HG03196 (cell line): ENCODE data around the gene PSAPL1.
"Not testable (repeated sequence)": the region's sequence is repeated elsewhere in the genome, so short reads cannot be mapped to it uniquely, and the experiment has no call there.

Experiments
- ATAC-seq: cut with Tn5 transposase; IDR thresholded peaks from one replicate; pipeline ENCODE4 v1.9.1; 2021; ENCODE audit not compliant: unreplicated experiment

PSAPL1 gene

DNA sequence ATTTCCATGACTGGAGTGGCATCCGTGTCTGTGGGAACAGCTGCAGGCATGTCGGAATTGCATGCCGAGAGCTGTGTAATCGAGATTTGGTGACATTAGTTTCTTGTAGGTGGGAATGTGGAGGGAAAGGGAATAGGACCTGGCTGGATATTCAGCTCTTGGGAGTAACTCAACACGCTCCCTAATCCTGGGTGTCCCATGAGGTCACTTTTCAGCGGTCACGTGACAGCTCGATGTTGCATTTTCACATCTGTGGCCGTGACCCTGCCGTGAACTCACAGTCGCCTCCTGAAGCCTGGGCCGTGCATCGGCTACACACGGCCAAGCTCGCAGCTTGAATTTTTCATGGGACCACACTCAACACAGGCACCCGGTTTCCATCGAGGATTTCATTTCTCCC is 25.8 kb upstream of the PSAPL1 start:
- no peak for ATAC-seq

DNA sequence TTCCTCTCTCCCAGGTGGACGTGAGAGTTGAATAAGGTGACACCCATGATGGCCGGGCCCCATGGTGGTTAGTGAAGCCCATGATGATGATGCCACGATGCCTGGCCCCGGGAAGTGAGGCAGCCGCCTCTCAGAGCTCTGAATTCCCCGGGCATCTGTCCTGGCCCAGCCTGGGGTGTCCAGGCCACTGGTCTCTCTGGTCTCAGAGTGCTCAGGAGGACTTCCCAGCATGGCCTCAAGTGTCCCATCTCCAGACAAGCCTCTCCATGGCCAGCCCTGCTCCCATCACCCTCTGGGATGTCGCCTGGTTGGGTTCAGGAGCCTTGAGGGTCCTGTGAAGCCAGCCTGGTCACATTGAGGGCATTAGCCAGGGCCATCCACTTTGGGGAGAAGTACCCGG is 24.7 kb upstream of the PSAPL1 start:
- no peak for ATAC-seq

DNA sequence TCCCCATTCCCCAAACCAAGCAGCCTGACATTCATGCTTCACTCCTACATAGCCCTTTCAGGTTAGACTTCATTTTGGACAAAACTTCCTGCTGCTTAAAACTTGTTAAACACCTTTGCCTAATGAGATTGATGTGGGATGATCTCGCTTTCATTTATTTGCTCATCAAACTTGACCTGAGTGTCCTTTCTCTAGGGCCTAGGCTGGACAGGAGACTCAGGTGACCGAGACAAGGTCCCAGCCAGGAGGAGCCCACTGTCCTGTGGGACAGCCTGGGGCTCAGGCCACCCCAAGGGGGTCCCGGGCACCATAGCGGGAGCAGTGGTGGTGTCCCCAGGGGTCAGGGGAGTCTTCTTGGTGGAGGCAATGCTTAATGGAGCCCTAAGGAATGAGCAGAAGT is 23.7 kb upstream of the PSAPL1 start:
- no peak for ATAC-seq

DNA sequence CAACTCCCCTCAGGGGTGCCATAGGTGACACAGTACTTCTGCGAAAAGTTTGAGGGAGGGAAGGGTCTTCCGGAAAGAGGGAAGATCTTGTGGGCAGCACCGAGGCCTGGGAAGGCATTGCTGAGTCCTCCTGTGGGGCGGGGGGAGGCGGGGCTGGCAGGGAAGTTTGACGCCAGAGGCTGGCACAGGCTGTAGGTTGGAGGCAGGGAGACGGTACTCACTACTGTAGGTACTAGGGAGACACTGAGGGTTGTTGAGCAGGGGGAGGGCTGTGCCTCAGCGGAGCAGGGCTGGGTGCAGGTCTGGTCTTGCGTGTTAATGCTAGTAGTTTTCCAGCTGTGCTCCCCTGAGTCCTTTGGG is 23.3 kb upstream of the PSAPL1 start:
- ATAC-seq: no peak

DNA sequence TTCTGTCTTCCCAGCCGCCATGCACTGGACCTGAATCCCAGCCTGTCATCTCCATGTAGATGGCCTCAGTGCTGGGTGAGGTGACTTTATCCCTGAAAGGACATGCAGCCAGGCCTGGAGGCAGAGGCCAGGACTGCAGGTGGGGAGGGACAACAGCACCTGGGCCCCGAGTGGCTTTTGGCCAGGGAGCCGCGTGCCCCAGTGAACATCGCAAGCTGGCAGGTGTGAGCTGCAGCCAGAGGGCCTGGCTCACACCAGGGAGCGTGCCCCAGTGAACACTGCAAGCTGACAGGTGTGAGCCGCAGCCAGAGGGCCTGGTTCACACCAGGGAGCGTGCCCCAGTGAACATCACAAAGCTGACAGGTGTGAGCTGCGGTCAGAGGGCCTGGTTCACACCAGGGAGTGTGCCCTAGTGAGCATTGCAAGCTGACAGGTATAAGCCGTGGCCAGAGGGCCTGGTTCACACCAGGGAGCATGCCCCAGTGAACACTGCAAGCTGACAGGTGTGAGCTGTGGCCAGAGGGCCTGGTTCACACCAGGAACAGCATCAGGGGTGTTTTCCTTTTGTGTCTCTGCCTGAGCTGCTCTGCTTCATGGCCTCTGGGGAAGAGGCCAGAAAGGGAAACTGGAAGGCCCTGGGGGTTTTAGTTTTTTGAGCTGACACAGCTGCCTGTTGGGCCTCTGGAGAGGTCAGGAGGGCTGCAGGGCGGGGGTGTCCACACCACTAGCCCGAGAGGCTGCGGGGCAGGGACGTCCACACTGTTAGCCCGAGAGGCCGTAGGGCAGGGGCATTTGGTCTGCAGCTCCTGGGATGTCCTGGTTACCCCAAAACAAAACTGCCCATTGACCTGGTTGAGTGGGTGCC is 22.7 kb upstream of the PSAPL1 start:
- no peak for ATAC-seq

DNA sequence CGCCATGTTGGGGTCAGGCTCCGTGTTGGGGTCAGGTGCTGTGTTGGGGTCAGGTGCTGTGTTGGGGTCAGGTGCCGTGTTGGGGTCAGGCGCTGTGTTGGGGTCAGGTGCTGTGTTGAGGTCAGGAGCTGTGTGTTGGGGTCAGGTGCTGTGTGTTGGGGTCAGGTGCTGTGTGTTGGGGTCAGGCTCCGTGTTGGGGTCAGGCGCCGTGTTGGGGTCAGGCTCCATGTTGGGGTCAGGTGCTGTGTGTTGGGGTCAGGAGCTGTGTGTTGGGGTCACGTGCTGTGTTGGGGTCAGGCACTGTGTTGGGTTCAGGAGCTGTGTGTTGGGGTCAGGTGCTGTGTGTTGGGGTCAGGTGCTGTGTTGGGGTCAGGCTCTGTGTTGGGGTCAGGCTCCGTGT is 18.1 kb upstream of the PSAPL1 start:
- ATAC-seq: not testable (repeated sequence)

DNA sequence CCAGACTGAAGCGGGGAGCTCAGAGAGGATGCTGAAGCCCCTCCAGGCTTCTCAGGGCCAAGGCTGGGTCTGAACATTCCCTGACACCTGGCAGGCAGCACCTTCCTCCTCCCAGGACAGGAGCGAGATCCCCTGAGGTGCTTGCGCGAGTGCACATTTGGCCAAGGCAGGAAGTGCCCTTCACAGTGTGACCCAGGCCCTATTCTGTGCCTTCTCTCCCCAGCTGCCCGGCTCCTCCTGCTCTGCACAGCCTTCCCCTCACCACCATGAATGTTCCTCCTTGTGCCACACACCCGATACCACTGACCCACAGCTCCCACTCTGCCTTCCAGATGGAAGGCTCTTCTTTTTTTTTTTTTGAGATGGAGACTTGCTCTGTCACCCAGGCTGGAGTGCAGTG is 17.1 kb upstream of the PSAPL1 start:
- no peak for ATAC-seq

DNA sequence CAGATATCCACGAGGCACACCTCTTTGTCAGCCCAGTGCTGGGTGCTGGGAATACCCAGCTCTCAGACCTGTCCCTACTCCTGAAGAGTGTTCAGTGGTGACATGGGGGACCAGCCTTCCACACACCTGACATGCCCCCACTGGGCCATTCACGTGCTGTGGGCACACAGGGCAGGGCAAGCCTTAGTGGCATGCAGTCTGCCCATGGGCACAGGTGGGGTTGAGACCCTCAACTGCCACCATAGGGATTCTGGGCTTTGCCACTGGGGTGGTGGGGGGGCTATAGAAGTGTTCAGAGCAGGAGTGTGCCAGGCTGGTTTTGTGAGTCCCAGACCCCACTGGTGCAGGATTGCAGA is 16.7 kb upstream of the PSAPL1 start:
- no peak for ATAC-seq

DNA sequence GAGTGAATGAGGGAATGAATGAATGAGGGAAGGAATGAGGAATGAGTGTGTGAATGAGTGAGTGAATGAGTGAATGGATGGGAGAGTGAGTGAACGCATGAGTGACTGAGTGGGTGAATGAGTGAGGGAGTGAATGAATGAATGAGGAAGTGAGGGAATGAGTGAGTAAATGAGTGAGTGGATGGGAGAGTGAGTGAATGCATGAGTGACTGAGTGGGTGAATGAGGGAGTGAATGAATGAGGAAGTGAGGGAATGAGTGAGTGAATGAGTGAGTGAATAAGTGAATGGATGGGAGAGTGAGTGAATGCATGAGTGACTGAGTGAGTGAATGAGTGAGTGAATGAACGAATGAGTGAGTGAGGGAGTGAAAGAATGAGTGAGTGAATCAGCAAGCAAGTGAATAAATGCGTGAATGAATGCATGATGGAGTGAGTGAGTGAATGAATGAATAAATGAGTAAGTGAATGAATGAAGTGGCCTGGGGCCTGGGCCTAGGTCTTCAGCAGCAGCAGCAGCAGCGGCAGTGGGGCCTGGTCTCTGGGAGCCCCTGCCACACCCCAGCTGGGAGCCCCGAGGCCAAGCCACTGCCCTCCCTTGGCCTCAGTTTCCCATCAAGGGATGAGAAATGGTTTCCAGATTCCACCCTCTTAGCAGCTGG is 16.2 kb upstream of the PSAPL1 start:
- ATAC-seq: no peak

DNA sequence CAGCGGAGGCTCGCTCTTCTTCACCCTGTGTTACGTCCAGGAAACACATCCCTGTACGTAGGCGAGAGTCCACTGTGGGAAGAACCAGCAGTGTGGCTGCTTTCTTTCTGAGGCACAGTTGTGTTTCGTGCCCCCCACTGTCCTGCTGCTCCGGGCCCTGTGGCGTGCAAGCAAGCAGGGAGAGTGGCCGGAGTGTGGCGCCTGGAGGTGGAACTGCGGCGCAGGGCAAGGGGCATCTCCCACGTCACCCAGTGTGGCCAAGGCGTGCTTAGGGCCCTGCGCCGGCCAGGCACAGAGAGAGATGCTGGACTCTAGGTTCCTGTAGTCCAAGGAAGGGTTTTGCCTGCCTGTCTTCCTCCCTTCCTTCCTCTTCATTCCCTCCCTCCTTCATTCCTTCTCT is 13.3 kb upstream of the PSAPL1 start:
- no peak for ATAC-seq

DNA sequence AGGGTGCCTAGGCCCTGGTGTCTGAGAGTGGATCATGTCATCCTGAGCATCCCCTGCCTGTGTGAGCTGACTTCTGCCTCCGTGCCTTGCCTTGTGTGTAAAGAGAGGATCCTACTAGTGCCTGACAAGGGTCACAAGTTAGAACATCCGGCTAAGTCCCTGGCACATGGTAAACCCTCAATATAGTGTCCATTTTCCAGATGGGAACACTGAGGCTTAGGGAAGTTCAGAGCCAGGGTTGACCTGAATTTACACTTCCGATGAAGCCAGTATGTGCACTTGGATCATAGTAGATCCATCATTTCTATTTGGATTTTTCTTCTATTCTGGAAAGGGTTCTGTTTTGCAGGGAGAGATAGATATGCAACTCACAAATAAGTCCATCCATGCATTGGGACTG is 12.5 kb upstream of the PSAPL1 start:
- no peak for ATAC-seq

DNA sequence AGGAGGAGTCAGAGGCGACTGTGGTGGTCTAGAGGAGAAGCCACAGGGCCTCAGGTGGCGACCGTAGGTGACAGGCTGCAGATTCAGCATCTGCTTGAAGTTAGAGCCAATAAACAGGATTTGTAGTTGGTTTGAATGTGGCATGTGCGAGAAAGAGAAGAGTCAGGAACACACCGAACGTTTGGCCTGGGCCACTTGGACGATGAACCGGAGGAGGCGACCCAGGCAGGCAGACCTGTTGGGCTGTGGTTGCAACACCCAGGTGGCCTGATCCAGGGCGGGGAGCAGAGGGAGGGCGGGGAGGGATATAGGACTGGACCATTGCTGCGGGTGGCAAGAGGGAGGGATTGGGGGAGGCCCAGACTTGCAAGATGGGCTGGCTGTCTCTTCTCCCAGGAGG is 10.0 kb upstream of the PSAPL1 start:
- no peak for ATAC-seq

DNA sequence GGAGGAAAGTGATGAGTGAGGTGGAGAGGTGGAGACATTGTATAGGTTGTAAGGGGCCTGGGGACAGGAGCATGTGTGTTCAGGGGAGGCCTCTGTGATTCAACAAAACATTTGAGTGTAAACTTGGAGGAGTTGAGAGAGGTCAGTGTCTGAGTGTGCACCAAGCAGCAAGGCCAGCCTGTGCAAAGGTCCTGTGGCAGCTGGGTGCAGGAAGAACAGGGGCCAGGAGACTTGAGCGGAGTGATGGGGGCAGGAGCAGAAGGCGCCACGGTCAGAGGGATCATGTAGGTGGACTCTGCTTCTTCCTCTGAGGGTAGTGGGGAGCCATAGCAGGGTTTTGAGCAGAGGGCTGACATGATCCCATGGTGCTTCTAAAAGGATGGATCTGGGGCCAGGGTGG is 9.6 kb upstream of the PSAPL1 start:
- no peak for ATAC-seq

DNA sequence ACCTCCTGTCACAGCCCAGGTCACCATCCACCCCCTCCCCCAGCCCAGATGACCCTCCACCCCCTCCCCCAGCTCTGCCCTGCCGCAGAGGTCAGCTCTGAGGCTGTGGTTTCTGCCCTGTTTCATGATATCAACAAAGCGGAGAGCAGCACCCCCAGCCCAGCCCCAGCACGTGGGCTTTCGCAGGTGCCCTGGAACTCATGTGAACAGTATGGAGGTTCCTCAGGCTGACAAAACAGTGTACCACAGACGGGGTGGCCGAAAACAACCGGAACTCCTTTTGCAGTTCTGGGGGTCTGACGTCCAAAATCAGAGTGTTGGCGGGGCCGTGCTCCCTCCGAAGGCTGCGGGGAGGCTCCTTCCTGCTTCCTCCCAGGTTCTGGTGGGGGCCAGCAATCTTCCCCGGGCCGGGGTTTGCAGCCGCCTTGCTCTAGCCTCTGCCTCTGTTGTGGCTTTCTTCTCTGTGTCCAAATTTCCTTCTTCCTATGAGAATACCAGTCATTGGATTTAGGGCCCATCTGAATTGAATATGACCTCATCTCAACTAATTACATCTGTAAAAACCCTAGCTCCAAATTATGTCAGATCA is 7.9 kb upstream of the PSAPL1 start:
- ATAC-seq: no peak

DNA sequence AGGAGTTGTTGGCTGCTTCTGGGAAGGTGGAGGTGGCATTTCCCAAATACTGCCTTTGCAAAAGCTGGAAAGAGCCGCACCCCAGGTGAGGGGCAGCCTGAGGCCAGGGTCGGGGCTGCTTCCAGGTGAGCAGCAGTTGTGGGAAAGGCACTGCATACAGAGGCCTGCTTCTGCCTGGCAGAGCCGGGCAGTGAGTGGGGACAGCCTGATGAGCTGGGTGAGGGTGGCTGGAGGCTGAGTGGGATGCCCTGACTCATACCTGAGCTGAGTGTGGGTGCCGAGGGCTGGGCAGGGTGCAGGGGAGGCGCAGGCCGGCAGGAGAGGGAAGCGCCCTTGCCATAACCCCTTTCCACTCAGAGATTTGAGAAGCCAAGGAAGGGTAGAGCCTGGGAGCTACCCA is 6.5 kb upstream of the PSAPL1 start:
- no peak for ATAC-seq

DNA sequence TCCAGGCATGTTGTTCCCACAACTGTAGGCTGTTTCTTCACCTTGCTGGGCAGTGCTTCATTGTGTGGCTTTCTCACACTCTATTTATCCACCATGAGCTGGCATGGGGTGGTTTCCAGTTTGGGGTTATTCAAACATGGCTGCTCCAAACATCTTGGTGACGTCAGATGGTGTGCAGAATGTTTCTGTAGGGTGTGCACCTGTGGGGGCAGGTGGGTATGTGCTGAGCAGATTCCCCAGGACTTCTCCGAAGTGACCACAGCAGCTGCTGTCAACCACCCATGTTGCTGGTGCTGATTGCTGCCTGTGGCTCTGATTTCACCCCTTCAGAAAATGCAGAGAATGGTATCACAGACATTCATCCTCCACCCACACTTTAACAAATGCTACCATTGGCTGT is 5.0 kb upstream of the PSAPL1 start:
- no peak for ATAC-seq

DNA sequence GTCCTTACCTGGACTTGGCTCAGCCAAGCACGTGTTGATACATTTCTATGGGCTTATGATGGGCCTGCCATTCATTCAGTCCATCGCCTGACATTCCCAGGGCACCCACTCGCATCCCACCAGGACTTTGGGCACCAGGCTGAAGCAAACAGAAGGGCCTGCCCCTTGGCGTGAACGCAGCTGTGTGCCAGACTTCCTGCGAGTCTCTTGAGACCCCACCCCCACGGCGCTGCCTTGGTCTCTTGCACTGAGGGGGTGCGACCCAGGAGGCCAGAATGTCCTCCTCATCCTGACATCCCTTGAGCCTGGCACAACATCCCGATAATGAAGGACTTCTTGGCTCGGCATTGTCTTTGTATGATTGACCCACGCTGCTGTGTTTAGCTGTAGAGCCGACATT is 1.5 kb upstream of the PSAPL1 start:
- ATAC-seq: no peak

DNA sequence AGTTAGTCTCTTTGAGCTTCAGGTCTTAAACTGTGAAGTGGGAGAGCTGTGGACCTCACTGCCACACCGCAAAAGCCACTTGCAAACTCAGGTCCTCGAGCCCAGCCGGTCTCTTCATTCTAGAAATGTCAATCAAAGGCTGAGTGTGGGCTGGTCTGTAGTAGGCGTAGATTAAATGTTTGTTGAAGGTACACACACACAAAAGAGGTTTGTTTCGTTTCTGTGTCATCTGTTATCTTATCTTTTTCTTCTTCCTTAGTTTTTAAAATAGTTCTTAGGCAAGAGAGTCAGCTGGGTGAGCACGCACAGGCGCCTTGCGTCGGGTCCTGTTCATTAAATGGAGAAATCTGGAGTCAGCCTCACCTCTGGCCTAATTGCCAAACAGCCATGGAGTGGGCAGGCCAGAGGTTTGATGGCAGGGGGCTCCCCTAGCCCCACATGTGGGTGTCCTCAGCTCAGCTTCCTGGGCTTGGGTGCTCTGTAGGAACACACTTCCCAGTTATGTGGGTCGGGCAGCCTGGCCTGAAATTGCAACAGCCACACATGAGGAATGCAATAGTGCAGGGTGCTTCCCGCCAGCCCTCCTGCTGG is 836 bp upstream of the PSAPL1 start:
- ATAC-seq: no peak

DNA sequence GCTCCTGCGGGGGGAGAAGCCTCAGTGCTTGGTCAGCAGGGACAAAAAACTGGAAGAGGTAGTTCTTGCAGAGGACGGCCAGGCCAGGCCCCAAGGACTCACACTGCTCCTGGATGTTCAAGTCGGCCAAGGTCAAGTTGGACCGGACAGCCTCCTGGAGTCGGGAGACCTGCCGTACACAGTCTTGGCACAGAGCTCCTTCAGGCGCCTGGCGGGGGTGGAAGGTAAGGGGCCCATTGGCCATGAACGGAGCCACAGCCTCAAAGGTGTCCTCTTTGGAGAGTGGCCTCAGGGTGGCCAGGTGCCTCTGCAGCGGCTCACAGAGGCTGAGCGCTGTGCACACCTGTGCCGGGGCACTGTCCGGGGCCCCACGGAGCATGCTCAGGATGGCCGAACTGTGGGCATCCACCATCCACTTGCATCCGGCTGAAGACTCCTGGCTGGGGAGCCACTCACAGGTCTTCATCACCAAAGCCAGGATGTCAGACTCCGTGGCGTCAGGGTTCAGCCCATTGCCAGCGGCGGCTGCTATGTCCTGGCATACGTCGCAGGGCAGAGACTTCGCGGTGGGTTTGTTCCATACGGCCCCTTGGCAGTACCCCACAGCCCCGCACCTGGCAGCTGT is 477 bp downstream of the PSAPL1 start:
- ATAC-seq: no peak

DNA sequence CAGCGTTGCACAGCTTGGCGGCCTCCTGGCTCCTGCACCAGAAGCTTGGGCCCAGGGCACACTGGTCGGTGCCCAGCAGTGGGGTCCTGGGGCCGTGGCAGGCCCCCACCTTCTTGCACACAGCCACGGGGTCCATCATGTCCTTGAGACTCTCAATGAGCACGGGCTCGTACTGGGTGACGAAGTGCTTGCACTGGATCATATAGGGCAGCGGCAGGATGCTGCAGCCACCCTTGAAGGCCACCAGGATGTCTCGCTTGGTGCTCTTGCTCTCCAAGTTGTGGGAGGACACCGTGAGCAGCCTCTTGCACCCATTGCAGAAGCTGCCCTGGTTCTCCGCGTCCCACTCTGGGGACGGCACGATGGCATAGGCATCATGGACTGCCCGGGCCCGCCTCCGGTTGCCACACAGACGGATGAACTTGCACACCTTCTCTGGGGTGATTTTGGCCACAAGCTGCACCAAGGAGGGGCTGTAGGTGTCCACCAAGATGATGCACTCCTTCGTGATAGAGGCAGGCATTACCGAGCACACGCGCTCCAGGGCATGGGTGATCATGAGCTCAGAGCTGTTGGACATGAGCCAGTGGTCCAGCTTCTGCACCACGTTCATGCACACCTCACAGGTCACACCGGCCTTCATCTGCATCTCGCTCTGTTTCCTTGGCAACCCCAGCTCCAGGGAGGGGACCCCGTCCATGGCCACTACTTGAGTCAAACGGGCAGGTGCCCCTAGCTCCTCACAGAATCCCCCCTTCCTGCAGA is 1.2 kb downstream of the PSAPL1 start:
- ATAC-seq: no peak
